Brain microvascular endothelial cell (primary cell): ENCODE data around the gene CCDC126.

Experiments
- DNase-seq: peaks from one replicate; pipeline ENCODE4 v3.0.0-alpha.2; 2020
- H3K27ac ChIP-seq: fragments of 250-450 bp; sonication (Bioruptor Pico); 2 replicates; pipeline ENCODE4 v1.5.1; 2020; ENCODE audit warnings: mild to moderate bottlenecking, moderate library complexity
- H3K27me3 ChIP-seq: fragments of 250-450 bp; sonication (Bioruptor Pico); replicated peaks from 2 replicates; pipeline ENCODE4 v1.5.1; 2020; ENCODE audit warnings: mild to moderate bottlenecking
- H3K36me3 ChIP-seq: fragments of 250-450 bp; sonication (Bioruptor Pico); replicated peaks from 2 replicates; pipeline ENCODE4 v1.5.1; 2020; ENCODE audit warnings: mild to moderate bottlenecking
- H3K4me3 ChIP-seq: 2 replicates; pipeline ENCODE4 v1.5.1; 2011; ENCODE audit warnings: low read depth, mild to moderate bottlenecking, control low read depth, low read length, moderate library complexity
- CTCF ChIP-seq: IDR thresholded peaks from 2 replicates; pipeline ENCODE4 v1.5.1; 2011; ENCODE audit warnings: low read depth, mild to moderate bottlenecking, moderate library complexity, low read length, control low read depth, inconsistent platforms; ENCODE audit errors: missing control alignments
- in situ Hi-C: cut with HindIII; loops from 2 replicates; pipeline ENCODE4 v1.10.0; 2017; ENCODE audit warnings: low sequenced_read_pairs, low pct_ligation_motif_present

CCDC126 gene

GRCh38 chr7:23586159-23586558, 11.0 kb upstream of the CCDC126 start:
- Histone ChIP-seq H3K36me3 (no peaks in the 10 kb centered on the region), H3K4me3 (no peak overlapping the region), H3K27ac (no peak overlapping the region), H3K27me3 (no peaks in the 10 kb centered on the region)
- in situ Hi-C loops = no loop called here
- TF ChIP-seq CTCF = no peak
- no peak for DNase-seq

DNA sequence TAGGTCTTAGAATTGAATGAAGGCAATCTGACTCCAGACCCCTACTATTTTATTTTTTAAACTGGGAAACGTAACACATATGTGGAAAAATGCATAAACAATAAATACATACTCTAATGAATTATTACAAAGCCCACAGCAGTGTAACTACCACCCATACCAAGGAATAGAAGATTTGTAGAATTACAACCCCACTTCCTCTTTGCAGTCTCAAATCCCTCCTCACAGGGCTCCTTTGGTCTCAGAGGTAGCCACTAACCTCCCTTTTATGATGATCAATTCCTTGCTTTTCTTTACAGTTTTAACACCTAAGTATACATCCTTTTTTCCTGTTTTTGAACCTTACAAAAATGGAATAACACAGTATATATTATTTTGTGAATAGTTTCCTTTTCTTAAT, 6.7 kb upstream of the CCDC126 start:
- Histone ChIP-seq H3K4me3 (no peak overlapping the region), H3K36me3 (no peaks in the 10 kb centered on the region), H3K27ac (no peak overlapping the region), H3K27me3 (no peaks in the 10 kb centered on the region)
- no peak for DNase-seq
- in situ Hi-C loops = no loop called here
- TF ChIP-seq CTCF = no peak

- in situ Hi-C loops = no loop called here
- TF ChIP-seq CTCF = no peak
- DNase-seq = no peak
- Histone ChIP-seq H3K36me3 (no peaks in the 10 kb centered on the region), H3K27me3 (no peaks in the 10 kb centered on the region), H3K4me3 (no peak overlapping the region), H3K27ac (no peak overlapping the region)
These were observed 3.5 kb upstream of the CCDC126 start for GRCh38 chr7:23593706-23594105.

GRCh38 chr7:23594879-23595604, 2.1 kb upstream of the CCDC126 start:
- no peak for TF ChIP-seq CTCF
- DNase-seq = no peak
- Histone ChIP-seq H3K36me3 (no peaks in the 10 kb centered on the region), H3K4me3 (no peak overlapping the region), H3K27me3 (no peaks in the 10 kb centered on the region), H3K27ac (no peak overlapping the region)
- in situ Hi-C loops = no loop called here

- Histone ChIP-seq H3K4me3 (peak overlapping the region; percentile 64), H3K36me3 (no peaks in the 10 kb centered on the region), H3K27ac (no peak overlapping the region), H3K27me3 (no peaks in the 10 kb centered on the region)
- in situ Hi-C loops = no loop called here
- DNase-seq = no peak
- no peak for TF ChIP-seq CTCF
These were observed 1.1 kb downstream of the CCDC126 start for GRCh38 chr7:23598296-23598695.

DNA sequence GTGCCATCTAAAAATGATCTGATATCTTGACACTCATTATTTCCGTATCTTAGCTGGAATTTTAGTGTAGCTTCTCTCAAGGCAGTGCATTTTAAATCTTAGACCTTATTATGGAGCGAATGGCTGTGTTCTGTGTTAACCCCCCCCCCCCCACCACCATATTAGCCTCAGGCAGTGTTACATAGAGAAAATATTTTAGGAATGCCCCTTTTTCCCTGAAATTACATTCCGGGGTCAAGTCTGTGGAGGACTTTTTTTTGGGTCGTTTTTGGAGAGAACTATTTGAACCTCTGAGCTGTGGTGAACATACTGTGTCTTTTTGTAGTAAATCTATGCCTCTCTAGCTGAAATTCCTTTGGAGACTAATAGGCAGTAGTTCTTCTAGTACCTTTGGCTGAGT, 3.1 kb downstream of the CCDC126 start:
- in situ Hi-C loops = no loop called here
- DNase-seq = no peak
- no peak for TF ChIP-seq CTCF
- H3K27ac ChIP-seq = no peak overlapping the region
- no peak overlapping the region for H3K4me3 ChIP-seq
- no peaks in the 10 kb centered on the region for H3K36me3 ChIP-seq
- H3K27me3 ChIP-seq = no peaks in the 10 kb centered on the region
